Lung (tissue), 12 donors: ENCODE results near the gene DMRT1. TPM values are rescaled to one million over a fixed set of nuclear protein-coding genes. Genes with fewer than 3 reads are reported as not detected.

Experiments
- ATAC-seq: fragments of 200-7000 bp; cut with Tn5 transposase; one replicate; pipeline ENCODE4 v1.9.1; 2020; ENCODE audit warnings: moderate number of reproducible peaks; ENCODE audit not compliant: insufficient read depth, low FRiP score
- DNase-seq, 3 donors: peaks; one replicate each; pipeline ENCODE4 v3.0.0-alpha.2; 2013 to 2017
- H3K27ac ChIP-seq, 2 donors: one replicate each; pipeline ENCODE4 v1.5.1; 2013; ENCODE audit warnings: mild to moderate bottlenecking in 2 of 2, moderate library complexity in 2 of 2, control low read depth in 1 of 2, inconsistent platforms in 1 of 2, low read depth in 1 of 2, low read length in 1 of 2
- H3K27me3 ChIP-seq, 3 donors: one replicate each; pipeline ENCODE4 v1.5.1; 2013; ENCODE audit warnings: low read length in 2 of 3; ENCODE audit not compliant: control insufficient read depth in 3 of 3, insufficient read depth in 3 of 3
- H3K36me3 ChIP-seq, 4 donors: one replicate each; pipeline ENCODE4 v1.5.1; 2013; ENCODE audit warnings: low read length in 4 of 4, mild to moderate bottlenecking in 1 of 4, moderate library complexity in 1 of 4; ENCODE audit not compliant: control insufficient read depth in 4 of 4, insufficient read depth in 4 of 4
- H3K4me1 ChIP-seq, 5 donors: one replicate each; pipeline ENCODE4 v1.5.1; 2013; ENCODE audit warnings: low read length in 5 of 5, mild to moderate bottlenecking in 2 of 5, moderate library complexity in 1 of 5; ENCODE audit not compliant: control insufficient read depth in 5 of 5, insufficient read depth in 5 of 5
- H3K4me3 ChIP-seq: one replicate; pipeline ENCODE4 v1.5.1; 2013; ENCODE audit warnings: mild to moderate bottlenecking, control low read depth, moderate library complexity
- H3K9ac ChIP-seq, 2 donors: one replicate each; pipeline ENCODE4 v1.5.1; 2013; ENCODE audit warnings: low read length in 2 of 2, control low read depth in 1 of 2; ENCODE audit not compliant: insufficient read depth in 1 of 2
- H3K9me3 ChIP-seq, 4 donors: one replicate each; pipeline ENCODE4 v1.5.1; 2013; ENCODE audit warnings: low read length in 3 of 4, mild to moderate bottlenecking in 1 of 4, moderate library complexity in 1 of 4; ENCODE audit not compliant: control insufficient read depth in 4 of 4, insufficient read depth in 3 of 4
- CTCF ChIP-seq: IDR thresholded peaks from 2 replicates; pipeline ENCODE4 v1.5.1; 2012; ENCODE audit warnings: mild to moderate bottlenecking; ENCODE audit errors: control extremely low read depth, extremely low read depth
- WGBS, 2 donors: extraction: QIAGEN DNeasy Blood & Tissue Kit; methylation state at CpG; one replicate each; pipeline ENCODE4 v1.1.7; 2013; 5-methylcytosine and 5-hydroxymethylcytosine counted together
- polyA plus RNA-seq, 2 donors: library from polyadenylated mRNA; stranded (reverse); fragments of 200-250 nt; gene quantifications; one replicate each; pipeline ENCODE4 v1.2.1, GENCODE V29; 2013
- total RNA-seq, 2 donors: library from RNA; depleted of rRNA in 1 of 2; stranded (reverse); fragments of >200 nt in 1 of 2; gene quantifications; one replicate each; pipeline ENCODE4 v1.2.1, GENCODE V29; 2014 to 2021
- donor health status: control.
- donor health status: control.
- donor health status: Bipolar disorder and iron deficiency.
- donor health status: healthy.
- donor health status: DM: yes; HTN: yes; CAD: no.

The DMRT1 gene
- total and polyA plus RNA-seq, 4 donors: not detected

GRCh38 chr9:883011-883410 is 41.5 kb downstream of the DMRT1 start:
- Histone ChIP-seq H3K27me3 (peaks cover 0 to 6% (median 0%) of the 10 kb centered on the region in 3 donors), H3K9me3 (no peaks in the 10 kb centered on the region), H3K27ac (no peak overlapping the region), H3K4me3 (no peak overlapping the region), H3K9ac (no peak overlapping the region), H3K36me3 (no peaks in the 10 kb centered on the region), H3K4me1 (peaks cover 0 to under 1% (median 0%) of the 10 kb centered on the region in 5 donors)
- DNase-seq (no peak), ATAC-seq (no peak)
- TF ChIP-seq CTCF: no peak
- 72 to 87% methylated on average over 8 of the region's 8 CpGs for WGBS, 2 donors

DNA sequence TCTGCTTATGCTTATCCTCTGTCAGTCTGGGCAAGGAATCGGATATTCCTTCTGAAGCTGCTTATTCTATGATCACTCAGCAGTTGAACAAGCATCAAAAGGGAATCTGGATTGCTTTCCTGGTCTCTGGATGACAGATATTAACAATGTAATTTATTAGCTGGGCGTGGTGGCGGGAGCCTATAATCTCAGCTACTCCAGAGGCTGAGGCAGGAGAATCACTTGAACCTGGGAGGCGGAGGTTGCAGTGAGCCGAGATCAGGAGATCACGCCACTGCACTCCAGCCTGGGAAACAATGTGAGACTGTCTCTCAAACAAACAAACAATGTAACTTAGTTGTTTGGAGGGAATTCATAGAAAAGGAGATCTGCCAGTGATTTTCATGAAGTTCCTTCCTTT is 45.4 kb downstream of the DMRT1 start:
- Histone ChIP-seq H3K27ac (no peak overlapping the region), H3K36me3 (no peaks in the 10 kb centered on the region), H3K4me3 (no peak overlapping the region), H3K9ac (no peak overlapping the region), H3K4me1 (no peaks in the 10 kb centered on the region), H3K9me3 (no peaks in the 10 kb centered on the region), H3K27me3 (peaks cover 0 to 6% (median 0%) of the 10 kb centered on the region in 3 donors)
- ATAC-seq (no peak), DNase-seq (no peak)
- WGBS, 2 donors: 82 to 87% methylated on average over 6 of the region's 6 CpGs
- no peak for TF ChIP-seq CTCF

GRCh38 chr9:892123-892522 is 50.6 kb downstream of the DMRT1 start:
- no peak for TF ChIP-seq CTCF
- Histone ChIP-seq H3K27ac (no peak overlapping the region), H3K27me3 (peaks cover 0 to 6% (median 0%) of the 10 kb centered on the region in 3 donors), H3K36me3 (no peaks in the 10 kb centered on the region), H3K4me1 (no peaks in the 10 kb centered on the region), H3K4me3 (no peak overlapping the region), H3K9ac (no peak overlapping the region), H3K9me3 (no peaks in the 10 kb centered on the region)
- DNase-seq (no peak), ATAC-seq (no peak)
- 86% methylated on average over 5 of the region's 5 CpGs for WGBS, 2 donors

- no peak for TF ChIP-seq CTCF
- Histone ChIP-seq H3K4me1 (no peaks in the 10 kb centered on the region), H3K27me3 (peaks cover 0 to 2% (median 0%) of the 10 kb centered on the region in 3 donors), H3K9me3 (no peaks in the 10 kb centered on the region), H3K36me3 (no peaks in the 10 kb centered on the region), H3K4me3 (no peak overlapping the region), H3K9ac (no peak overlapping the region), H3K27ac (no peak overlapping the region)
- 75 to 82% methylated on average over 5 of the region's 5 CpGs for WGBS, 2 donors
- DNase-seq (no peak), ATAC-seq (no peak)
Measured at GRCh38 chr9:893115-893514, 51.6 kb downstream of the DMRT1 start.
